Measurements from ENCODE around the gene CNTNAP5. TPM values are rescaled to one million over a fixed set of nuclear protein-coding genes. Genes with fewer than 3 reads are reported as not detected.

CNTNAP5 gene
- total and polyA plus RNA-seq, 2 of the 4 experiments (the other 2 are of a cell fraction), result not detected

GRCh38 chr2:124201713-124202112, 176.6 kb downstream of the CNTNAP5 start:
- Histone ChIP-seq H3K9ac (ENCODE audit: low read depth, low read length) (no peak overlapping the region), H3K4me3 (ENCODE audit: insufficient read depth, low read depth, low read length) (no peak overlapping the region), H2BK5ac (ENCODE audit: low read depth, low read length, poor library complexity, severe bottlenecking) (no peak overlapping the region), H3K9me1 (ENCODE audit: insufficient read depth, low read length) (no peaks in the 10 kb centered on the region), H2AFZ (replicated peaks; ENCODE audit: low read length, poor library complexity) (no peak overlapping the region), H3K27ac (ENCODE audit: insufficient read depth, low read length) (no peak overlapping the region), H2AK9ac (replicated peaks; ENCODE audit: low read depth, low read length, poor library complexity) (no peak overlapping the region), H3K23ac (ENCODE audit: low read depth, low read length) (no peak overlapping the region), H3K56ac (ENCODE audit: extremely low read depth, insufficient read depth, low read length) (no peak overlapping the region), H2AK5ac (ENCODE audit: low read depth, low read length) (no peak overlapping the region), H2BK20ac (ENCODE audit: low read depth, low read length) (no peak overlapping the region), H3K9me3 (ENCODE audit: control insufficient read depth, insufficient read depth, low read length) (peaks cover 12% of the 10 kb centered on the region; the same call in 1 of the 2 replicates), H3K14ac (replicated peaks; ENCODE audit: low read depth, low read length) (no peak overlapping the region), H3K4me2 (ENCODE audit: low read depth, low read length) (no peak overlapping the region), H3K4ac (ENCODE audit: low read depth, low read length) (no peak overlapping the region), H4K20me1 (ENCODE audit: insufficient read depth, low read length) (no peaks in the 10 kb centered on the region), H4K8ac (ENCODE audit: low read depth in 2 of 2, low read length in 2 of 2) (no peak overlapping the region), H3K4me1 (ENCODE audit: control insufficient read depth, insufficient read depth, low read length) (no peaks in the 10 kb centered on the region), H2BK15ac (ENCODE audit: low read depth, low read length) (no peak overlapping the region), H4K5ac (ENCODE audit: low read depth, low read length) (no peak overlapping the region), H3K27me3 (ENCODE audit: control insufficient read depth, insufficient read depth, low read length) (no peaks in the 10 kb centered on the region), H4K91ac (ENCODE audit: insufficient read depth, low read depth, low read length) (no peak overlapping the region), H3K79me1 (ENCODE audit: low read depth in 1 of 2, low read length in 2 of 2) (no peaks in the 10 kb centered on the region), H3K18ac (ENCODE audit: low read depth, low read length) (no peak overlapping the region), H3K36me3 (ENCODE audit: control insufficient read depth, insufficient read depth, low read length) (no peaks in the 10 kb centered on the region), H2BK120ac (ENCODE audit: low read depth, low read length) (no peak overlapping the region)
- in situ Hi-C loops (cut with MboI; ENCODE audit: low sequenced_read_pairs), result no loop called here
- BruUV-seq (replicated peaks), result no TSS peak
- ChIA-PET CTCF (no interaction called here), POLR2A (ENCODE audit: unreplicated experiment) (no interaction called here)
- TF ChIP-seq MAFK (IDR thresholded peaks at IDR 0.05; ENCODE audit: low read depth, low read length) (no peak), BHLHE40 (IDR thresholded peaks at IDR 0.05; ENCODE audit: low read depth, low read length) (no peak), USF2 (IDR thresholded peaks at IDR 0.05; ENCODE audit: low read depth, low read length) (no peak)
- no peak for DNase-seq
- ATAC-seq (ENCODE audit: low read depth), result no peak
- dilution Hi-C loops (cut with HindIII; ENCODE audit: low sequenced_read_pairs, unreplicated experiment), result no loop called here
- intact Hi-C loops (cut with micrococcal nuclease), result no loop called here
- WGBS, 2 experiments (ENCODE audit: extremely low coverage in 2 of 2, insufficient read length in 1 of 2), result no CpG with 5 or more reads among the region's 2 CpGs

Measured in IMR-90 (cell line).